IMR-90 (cell line): ENCODE data around the gene FGB. TPM values are rescaled to one million over a fixed set of nuclear protein-coding genes. Genes with fewer than 3 reads are reported as not detected.
"Not testable (repeated sequence)": the region's sequence is repeated elsewhere in the genome, so short reads cannot be mapped to it uniquely, and the experiment has no call there.

Source experiments
- ATAC-seq: fragments of 200-7000 bp; cut with Tn5 transposase; 2 replicates; pipeline ENCODE4 v1.9.1; 2020; ENCODE audit warnings: low read depth, mild to moderate bottlenecking, moderate library complexity
- BruUV-seq: library from RNA; stranded (reverse); fragments of 400-500 nt; replicated peaks from 2 replicates; lab custom pipeline; 2021; lab: Mats Ljungman, UMichigan
- CTCF ChIA-PET: fragments of 300-600 bp; formaldehyde crosslinking; extraction: SDS; loops from one replicate; lab custom pipeline; 2021; ENCODE audit warnings: antibody characterized with exemption; lab: Yijun Ruan, JAX
- POLR2A ChIA-PET: fragments of 300-600 bp; sonication (Branson Sonifier 250); formaldehyde crosslinking; loops from one replicate; lab custom pipeline; 2022; ENCODE audit warnings: antibody characterized with exemption; ENCODE audit not compliant: unreplicated experiment; lab: Charles Lee
- DNase-seq: peaks from one replicate; pipeline ENCODE4 v3.0.0; 2013
- H2AFZ ChIP-seq: replicated peaks from 2 replicates; pipeline ENCODE3; 2013; ENCODE audit warnings: low read length, mild to moderate bottlenecking; ENCODE audit not compliant: poor library complexity
- H2AK5ac ChIP-seq: 2 replicates; pipeline ENCODE4 v1.6.1; 2013; ENCODE audit warnings: low read depth, low read length, inconsistent platforms
- H2AK9ac ChIP-seq: replicated peaks from 2 replicates; pipeline ENCODE3; 2013; ENCODE audit warnings: mild to moderate bottlenecking, low read depth, low read length, moderate library complexity; ENCODE audit not compliant: poor library complexity
- H2BK120ac ChIP-seq: 2 replicates; pipeline ENCODE4 v1.6.1; 2013; ENCODE audit warnings: low read depth, low read length, inconsistent platforms
- H2BK15ac ChIP-seq: 3 replicates; pipeline ENCODE4 v1.6.1; 2013; ENCODE audit warnings: low read depth, low read length, inconsistent platforms
- H2BK20ac ChIP-seq: 2 replicates; pipeline ENCODE4 v1.6.1; 2013; ENCODE audit warnings: low read depth, mild to moderate bottlenecking, inconsistent platforms, low read length, moderate library complexity
- H2BK5ac ChIP-seq: 2 replicates; pipeline ENCODE4 v1.6.1; 2013; ENCODE audit warnings: mild to moderate bottlenecking, low read depth, low read length, inconsistent platforms; ENCODE audit not compliant: poor library complexity, severe bottlenecking
- H3K14ac ChIP-seq: replicated peaks from 2 replicates; pipeline ENCODE4 v1.6.1; 2013; ENCODE audit warnings: low read depth, low read length, inconsistent platforms
- H3K18ac ChIP-seq: 2 replicates; pipeline ENCODE4 v1.6.1; 2013; ENCODE audit warnings: low read depth, low read length, control low read depth
- H3K23ac ChIP-seq: 2 replicates; pipeline ENCODE4 v1.6.1; 2013; ENCODE audit warnings: low read depth, low read length, inconsistent platforms
- H3K27ac ChIP-seq: 2 replicates; pipeline ENCODE4 v1.5.1; 2013; ENCODE audit warnings: mild to moderate bottlenecking, control low read depth, low read length; ENCODE audit not compliant: insufficient read depth
- H3K27me3 ChIP-seq: 2 replicates; pipeline ENCODE4 v1.6.1; 2013; ENCODE audit warnings: low read length; ENCODE audit not compliant: control insufficient read depth, insufficient read depth
- H3K36me3 ChIP-seq: 2 replicates; pipeline ENCODE4 v1.6.1; 2013; ENCODE audit warnings: low read length, mixed read lengths; ENCODE audit not compliant: control insufficient read depth, insufficient read depth
- H3K4ac ChIP-seq: 2 replicates; pipeline ENCODE4 v1.6.1; 2013; ENCODE audit warnings: low read depth, low read length, inconsistent platforms
- H3K4me1 ChIP-seq: 2 replicates; pipeline ENCODE4 v1.6.1; 2013; ENCODE audit warnings: low read length, mixed read lengths; ENCODE audit not compliant: control insufficient read depth, insufficient read depth
- H3K4me2 ChIP-seq: 2 replicates; pipeline ENCODE4 v1.6.1; 2013; ENCODE audit warnings: low read depth, mild to moderate bottlenecking, control low read depth, low read length, moderate library complexity
- H3K4me3 ChIP-seq: 2 replicates; pipeline ENCODE4 v1.5.1; 2013; ENCODE audit warnings: low read depth, mild to moderate bottlenecking, control low read depth, low read length, moderate library complexity; ENCODE audit not compliant: insufficient read depth
- H3K56ac ChIP-seq: 2 replicates; pipeline ENCODE4 v1.6.1; 2013; ENCODE audit warnings: low read length, inconsistent platforms; ENCODE audit not compliant: insufficient read depth; ENCODE audit errors: extremely low read depth
- H3K79me1 ChIP-seq, 2 experiments: 2 replicates each; pipeline ENCODE4 v1.6.1; 2013; ENCODE audit warnings: low read length in 2 of 2, inconsistent platforms in 1 of 2, low read depth in 1 of 2
- H3K9ac ChIP-seq: 2 replicates; pipeline ENCODE4 v1.6.1; 2013; ENCODE audit warnings: low read depth, low read length, control low read depth
- H3K9me1 ChIP-seq: 2 replicates; pipeline ENCODE4 v1.6.1; 2013; ENCODE audit warnings: low read length, inconsistent platforms; ENCODE audit not compliant: insufficient read depth
- H3K9me3 ChIP-seq: 2 replicates; pipeline ENCODE4 v1.6.1; 2013; ENCODE audit warnings: low read length; ENCODE audit not compliant: control insufficient read depth, insufficient read depth
- H4K20me1 ChIP-seq: 2 replicates; pipeline ENCODE4 v1.6.1; 2013; ENCODE audit warnings: low read length, inconsistent platforms; ENCODE audit not compliant: insufficient read depth
- H4K5ac ChIP-seq: 2 replicates; pipeline ENCODE4 v1.6.1; 2013; ENCODE audit warnings: mild to moderate bottlenecking, low read depth, low read length, control low read depth
- H4K8ac ChIP-seq, 2 experiments: 2 replicates each; pipeline ENCODE4 v1.6.1; 2013; ENCODE audit warnings: low read depth in 2 of 2, low read length in 2 of 2, control low read depth in 1 of 2, inconsistent platforms in 1 of 2
- H4K91ac ChIP-seq: 2 replicates; pipeline ENCODE4 v1.6.1; 2013; ENCODE audit warnings: low read depth, low read length, inconsistent platforms; ENCODE audit not compliant: insufficient read depth
- WGBS, 2 experiments: methylation state at CpG; one replicate each; pipeline versions ENCODE4 v1.1.5 to v1.1.7; 2013; ENCODE audit warnings: missing lambda C conversion rate in 2 of 2; ENCODE audit not compliant: insufficient read length in 1 of 2; ENCODE audit errors: extremely low coverage in 2 of 2; 5-methylcytosine and 5-hydroxymethylcytosine counted together
- dilution Hi-C: fragments of 300-500 bp; cut with HindIII; formaldehyde crosslinking; loops from one replicate; pipeline ENCODE4 v1.14.3; 2018; ENCODE audit warnings: low sequenced_read_pairs; ENCODE audit not compliant: unreplicated experiment
- in situ Hi-C: fragments of 300-500 bp; cut with MboI; formaldehyde crosslinking; loops from 3 replicates; pipeline ENCODE4 v1.14.3; 2019; ENCODE audit warnings: low sequenced_read_pairs, inconsistent platforms, mixed read lengths
- intact Hi-C: fragments of 100-400 bp; cut with micrococcal nuclease; formaldehyde crosslinking; loops from 2 replicates; pipeline ENCODE4 v1.10.0; 2022
- polyA plus RNA-seq, 3 experiments: library from polyadenylated mRNA; depleted of rRNA; stranded (reverse); fragments of >200 nt; gene quantifications; 2 replicates each; pipeline ENCODE4 v1.2.3, GENCODE V29; 2012; ENCODE audit warnings: low replicate concordance in 1 of 3
- total RNA-seq: library from RNA; depleted of rRNA; stranded (reverse); fragments of >200 nt; gene quantifications from 2 replicates; pipeline ENCODE4 v1.2.3, GENCODE V29; 2012

Gene FGB
- total and polyA plus RNA-seq, 2 of the 4 experiments (the other 2 are of a cell fraction): not detected

GRCh38 chr4:154597281-154597680, 34.5 kb downstream of the FGB start:
- H2BK120ac ChIP-seq, H3K4ac ChIP-seq, H3K18ac ChIP-seq, intact Hi-C loops, H3K56ac ChIP-seq, H2BK15ac ChIP-seq, H3K4me1 ChIP-seq, H2AK9ac ChIP-seq, H3K4me2 ChIP-seq, CTCF ChIA-PET, H3K23ac ChIP-seq, H3K9me3 ChIP-seq, H4K8ac ChIP-seq, H3K9ac ChIP-seq, in situ Hi-C loops, H4K5ac ChIP-seq, H2BK5ac ChIP-seq, H2AK5ac ChIP-seq, H3K27me3 ChIP-seq, BruUV-seq, H4K20me1 ChIP-seq, H3K27ac ChIP-seq, H2AFZ ChIP-seq, DNase-seq, H3K36me3 ChIP-seq, H3K79me1 ChIP-seq, ATAC-seq, H3K9me1 ChIP-seq, dilution Hi-C loops, H4K91ac ChIP-seq, H3K4me3 ChIP-seq, H2BK20ac ChIP-seq, H3K14ac ChIP-seq: not testable (repeated sequence)
- POLR2A ChIA-PET: interaction anchor here (0.6 kb wide), 1 partner anchor 225 kb away, joined by 4 read pairs; no protein-coding TSS in a partner anchor
- WGBS, 2 experiments: 86% methylated on average over 1 of the region's 11 CpGs; no CpG with 5 or more reads in 1 of the 2 experiments
